Measurements from ENCODE around the gene CCDC34.

DNA sequence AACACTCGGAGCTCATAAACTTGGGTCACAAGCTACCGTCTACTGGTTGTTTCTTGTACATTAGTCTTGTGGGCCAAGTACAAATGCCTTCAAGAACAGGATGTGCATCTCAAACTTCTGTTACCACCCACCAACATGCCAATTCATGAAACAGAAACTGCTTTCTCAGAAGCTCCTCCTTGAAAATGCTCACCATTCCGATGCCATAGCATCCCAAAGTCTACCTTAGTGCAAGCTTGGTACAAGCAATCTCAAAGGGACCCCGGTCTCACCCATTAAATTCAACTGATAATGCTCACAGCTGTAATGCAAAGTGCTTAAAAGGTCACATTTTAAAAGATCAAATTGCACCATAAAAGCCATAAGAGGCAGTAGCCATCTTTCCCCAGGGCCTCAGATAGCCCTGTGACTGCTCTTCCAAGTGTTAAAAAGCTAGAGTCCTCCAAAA lies 31.8 kb upstream of the CCDC34 start:
- TF ChIP-seq, protein P1, sequence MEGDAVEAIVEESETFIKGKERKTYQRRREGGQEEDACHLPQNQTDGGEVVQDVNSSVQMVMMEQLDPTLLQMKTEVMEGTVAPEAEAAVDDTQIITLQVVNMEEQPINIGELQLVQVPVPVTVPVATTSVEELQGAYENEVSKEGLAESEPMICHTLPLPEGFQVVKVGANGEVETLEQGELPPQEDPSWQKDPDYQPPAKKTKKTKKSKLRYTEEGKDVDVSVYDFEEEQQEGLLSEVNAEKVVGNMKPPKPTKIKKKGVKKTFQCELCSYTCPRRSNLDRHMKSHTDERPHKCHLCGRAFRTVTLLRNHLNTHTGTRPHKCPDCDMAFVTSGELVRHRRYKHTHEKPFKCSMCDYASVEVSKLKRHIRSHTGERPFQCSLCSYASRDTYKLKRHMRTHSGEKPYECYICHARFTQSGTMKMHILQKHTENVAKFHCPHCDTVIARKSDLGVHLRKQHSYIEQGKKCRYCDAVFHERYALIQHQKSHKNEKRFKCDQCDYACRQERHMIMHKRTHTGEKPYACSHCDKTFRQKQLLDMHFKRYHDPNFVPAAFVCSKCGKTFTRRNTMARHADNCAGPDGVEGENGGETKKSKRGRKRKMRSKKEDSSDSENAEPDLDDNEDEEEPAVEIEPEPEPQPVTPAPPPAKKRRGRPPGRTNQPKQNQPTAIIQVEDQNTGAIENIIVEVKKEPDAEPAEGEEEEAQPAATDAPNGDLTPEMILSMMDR (conservative IDR thresholded peaks at IDR 0.05; ENCODE audit: low read depth, low read length), result no peak
- TF ChIP-seq RCOR1 (IDR thresholded peaks at IDR 0.05; ENCODE audit: insufficient replicate concordance, low read length) (no peak), RAD21 (IDR thresholded peaks at IDR 0.05; ENCODE audit: low read length) (no peak), POLR2A (IDR thresholded peaks at IDR 0.05; ENCODE audit: low read depth, low read length) (no peak), BHLHE40 (IDR thresholded peaks at IDR 0.05; ENCODE audit: low read depth, low read length) (no peak), SMC3 (IDR thresholded peaks at IDR 0.05; ENCODE audit: low read depth, low read length) (no peak), CEBPB (IDR thresholded peaks at IDR 0.05; ENCODE audit: low read depth, low read length) (no peak), MAFK (IDR thresholded peaks at IDR 0.05; ENCODE audit: low read depth, low read length) (no peak), CHD1 (IDR thresholded peaks at IDR 0.05; ENCODE audit: low read depth, low read length) (no peak), RFX5 (IDR thresholded peaks at IDR 0.05; ENCODE audit: low read depth, low read length) (no peak), MXI1 (IDR thresholded peaks at IDR 0.05; ENCODE audit: borderline replicate concordance, low read depth, low read length) (no peak), MAZ (IDR thresholded peaks at IDR 0.05; ENCODE audit: borderline replicate concordance, low read depth, low read length) (no peak)
- TF ChIP-seq, protein P2, sequence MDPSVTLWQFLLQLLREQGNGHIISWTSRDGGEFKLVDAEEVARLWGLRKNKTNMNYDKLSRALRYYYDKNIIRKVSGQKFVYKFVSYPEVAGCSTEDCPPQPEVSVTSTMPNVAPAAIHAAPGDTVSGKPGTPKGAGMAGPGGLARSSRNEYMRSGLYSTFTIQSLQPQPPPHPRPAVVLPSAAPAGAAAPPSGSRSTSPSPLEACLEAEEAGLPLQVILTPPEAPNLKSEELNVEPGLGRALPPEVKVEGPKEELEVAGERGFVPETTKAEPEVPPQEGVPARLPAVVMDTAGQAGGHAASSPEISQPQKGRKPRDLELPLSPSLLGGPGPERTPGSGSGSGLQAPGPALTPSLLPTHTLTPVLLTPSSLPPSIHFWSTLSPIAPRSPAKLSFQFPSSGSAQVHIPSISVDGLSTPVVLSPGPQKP (IDR thresholded peaks at IDR 0.05; ENCODE audit: borderline replicate concordance, low read depth, low read length), result no peak
- TF ChIP-seq, protein P3, sequence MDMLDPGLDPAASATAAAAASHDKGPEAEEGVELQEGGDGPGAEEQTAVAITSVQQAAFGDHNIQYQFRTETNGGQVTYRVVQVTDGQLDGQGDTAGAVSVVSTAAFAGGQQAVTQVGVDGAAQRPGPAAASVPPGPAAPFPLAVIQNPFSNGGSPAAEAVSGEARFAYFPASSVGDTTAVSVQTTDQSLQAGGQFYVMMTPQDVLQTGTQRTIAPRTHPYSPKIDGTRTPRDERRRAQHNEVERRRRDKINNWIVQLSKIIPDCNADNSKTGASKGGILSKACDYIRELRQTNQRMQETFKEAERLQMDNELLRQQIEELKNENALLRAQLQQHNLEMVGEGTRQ (IDR thresholded peaks at IDR 0.05; ENCODE audit: low read depth, low read length), result no peak

Data from IMR-90 (cell line).